Heart right ventricle (tissue), 16 donors: Measurements from ENCODE around the gene TPP1. TPM values are rescaled to one million over a fixed set of nuclear protein-coding genes. Genes with fewer than 3 reads are reported as not detected.

Experiments used
- ATAC-seq, 8 donors: fragments of 200-7000 bp; cut with Tn5 transposase; one replicate each; pipeline ENCODE4 v1.9.1; 2020; ENCODE audit warnings: mild to moderate bottlenecking in 8 of 8, moderate library complexity in 8 of 8, moderate number of reproducible peaks in 1 of 8
- DNase-seq, 2 donors: peaks; one replicate each; pipeline ENCODE4 v3.0.0-alpha.2; 2020
- H3K27ac ChIP-seq, 10 donors: fragments of 200-600 bp; sonication (generic) in 2 of 10; one replicate each; pipeline versions ENCODE4 v1.5.0 to v1.8.0; 2020 to 2022; ENCODE audit warnings: mild to moderate bottlenecking in 3 of 10
- H3K27me3 ChIP-seq, 7 donors: fragments of 200-600 bp; one replicate each; pipeline ENCODE4 v1.8.0; 2021 to 2022; ENCODE audit warnings: mild to moderate bottlenecking in 2 of 7
- H3K36me3 ChIP-seq, 9 donors: fragments of 200-600 bp; sonication (generic) in 1 of 9; one replicate each; pipeline versions ENCODE4 v1.5.0 to v1.8.0; 2020 to 2022; ENCODE audit warnings: mild to moderate bottlenecking in 2 of 9
- H3K4me1 ChIP-seq, 9 donors: fragments of 200-600 bp; sonication (generic) in 1 of 9; one replicate each; pipeline versions ENCODE4 v1.5.0 to v1.8.0; 2020 to 2022; ENCODE audit warnings: mild to moderate bottlenecking in 4 of 9
- H3K4me3 ChIP-seq, 10 donors: fragments of 200-600 bp; sonication (generic) in 2 of 10; one replicate each; pipeline versions ENCODE4 v1.5.0 to v1.8.0; 2020 to 2022; ENCODE audit warnings: mild to moderate bottlenecking in 7 of 10, moderate library complexity in 2 of 10
- H3K9me3 ChIP-seq, 11 donors: fragments of 200-600 bp in 10 of 11; sonication (generic) in 2 of 11; one replicate each; pipeline versions ENCODE4 v1.5.0 to v1.8.0; 2013 to 2022; ENCODE audit warnings: mild to moderate bottlenecking in 2 of 11, control low read depth in 1 of 11, moderate library complexity in 1 of 11
- WGBS, 2 donors: extraction: QIAGEN DNeasy Blood & Tissue Kit; methylation state at CpG; one replicate each; pipeline ENCODE4 v1.1.7; 2013; ENCODE audit warnings: inconsistent platforms in 1 of 2; 5-methylcytosine and 5-hydroxymethylcytosine counted together
- intact Hi-C, 10 donors: fragments of 100-400 bp; cut with DNase I; formaldehyde crosslinking; loops; one replicate each; pipeline versions ENCODE4 v1.11.1 to v1.14.2; 2022
- polyA plus RNA-seq, 2 donors: library from polyadenylated mRNA; stranded (reverse); fragments of 200-250 nt; gene quantifications; one replicate each; pipeline ENCODE4 v1.2.3, GENCODE V29; 2013
- total RNA-seq, 10 donors: library from RNA; stranded (reverse); fragmentation: NEBNext Ultra II Directional in 3 of 10; extraction: Animal tissue kit (Norgen Biotek cat#: 25700) in 3 of 10; gene quantifications; one replicate each; pipeline versions ENCODE4 v1.2.1 to v1.2.4, GENCODE V29; 2021 to 2023
- TF ChIP-seq, protein P1 (sequence below), 9 donors: fragments of 200-600 bp; sonication (generic) in 2 of 9; IDR thresholded peaks; one replicate each; pipeline versions ENCODE4 v1.5.0 to v1.8.0; 2021 to 2022; ENCODE audit warnings: antibody characterized with exemption in 9 of 9, mild to moderate bottlenecking in 5 of 9, moderate library complexity in 1 of 9
- donor health status: Arrhythmogenic right ventricular cardiomyopathy.
- donor health status: ischemic (EF 13 %, LVEDD 7.1; RV severe dilation, severe dysfunction).
- donor health status: healthy with polysubstance abuse.
- donor health status: DM: no; HTN: yes; CAD: no.
- donor health status: DM: no; HTN: no; CAD: no.
- donor health status: ischemic (EF 25% LVEDD 6.9; RV normal size, moderate dysfunction).
- donor health status: ischemic (EF 25% LVEDD 5.7; RV mildly dilated, moderate dysfunction).
- donor health status: healthy.
- donor health status: DM: yes; HTN: yes; CAD: no.
- donor health status: Ischemic cardiomyopathy.
- donor health status: ischemic (EF 35%, LVEDD 5.7; RV mildly dilated, moderate dysfunction).
- donor health status: nonischemic (EF 11% LVEDD 7.7; RV severe dilation, severe dysfunction).
- donor health status: DM: yes; HTN: yes; CAD: no.
- donor health status: PGD.
- donor health status: ischemic (EF 29% LVEDD 5.4; RV normal size, mild dysfunction).
- donor health status: nonischemic (EF 23%, LVEDD 6.1; RV moderate dilation, normal function).

Gene TPP1
- total and polyA plus RNA-seq, 12 donors, result 31.9 to 132 (median 66.2) TPM

DNA sequence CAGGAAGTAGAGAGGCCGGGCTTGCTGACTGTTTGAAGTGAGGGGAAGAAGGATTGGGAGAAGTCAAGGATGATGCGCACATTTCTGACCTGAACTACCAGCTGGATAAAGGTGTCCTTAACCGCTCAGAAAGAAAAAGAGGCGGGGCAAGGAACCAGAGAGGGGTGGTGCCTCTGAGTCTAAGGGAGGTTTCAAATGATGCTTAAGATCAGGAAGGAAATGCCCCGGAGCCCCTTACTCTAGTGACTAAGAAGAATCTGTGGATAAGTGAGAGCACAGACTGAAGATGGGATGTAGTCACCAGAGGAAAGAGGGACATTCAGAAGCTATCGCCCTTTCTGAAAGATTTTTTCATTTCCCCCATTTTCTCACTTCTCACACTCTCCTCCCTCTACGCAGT lies 23.7 kb upstream of the TPP1 start:
- 86 to 90% methylated on average over 7 of the region's 7 CpGs for WGBS, 2 donors
- H3K4me1 ChIP-seq, result peaks cover 9 to 82% (median 45%) of the 10 kb centered on the region in 9 donors

DNA sequence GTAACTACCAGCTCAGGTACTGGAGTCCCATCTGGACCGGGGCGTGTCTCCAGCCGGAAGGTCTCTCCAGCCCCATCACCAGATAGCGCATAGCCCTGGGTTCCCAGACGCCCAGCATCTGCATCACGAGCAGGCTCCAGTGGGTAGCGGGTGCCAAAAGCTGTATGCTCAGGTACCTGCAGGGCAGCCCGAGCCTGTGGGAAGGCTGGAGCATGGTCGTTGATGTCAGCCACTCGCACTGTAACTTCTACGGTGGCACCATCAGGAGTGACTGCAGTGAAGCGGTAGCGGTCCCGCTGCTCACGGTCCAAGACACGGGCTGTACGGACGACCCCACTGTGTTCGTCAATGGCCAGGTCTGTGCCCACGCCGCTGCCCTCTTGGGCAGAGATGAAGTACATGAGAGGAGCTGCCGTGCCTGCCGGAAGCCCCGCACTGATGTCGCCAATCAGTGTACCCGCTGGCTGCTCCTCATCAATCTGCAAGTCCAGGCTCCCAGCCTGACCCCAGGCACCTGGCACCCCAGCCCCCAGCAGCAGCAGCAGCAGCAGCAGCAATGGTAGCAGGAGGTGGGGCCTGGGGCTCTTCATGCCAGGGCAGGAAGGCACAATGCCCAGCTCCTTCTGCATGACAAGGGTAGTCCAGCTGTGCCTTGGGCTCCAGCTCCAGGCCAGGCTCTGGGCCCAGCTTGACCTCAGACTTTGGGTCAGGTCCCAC lies 21.9 kb upstream of the TPP1 start:
- Histone ChIP-seq H3K27ac (no peak overlapping the region), H3K36me3 (peaks cover 0 to 38% (median 0%) of the 10 kb centered on the region in 9 donors), H3K9me3 (no peaks in the 10 kb centered on the region), H3K4me3 (no peak overlapping the region), H3K27me3 (no peaks in the 10 kb centered on the region), H3K4me1 (peaks cover 6 to 82% (median 45%) of the 10 kb centered on the region in 9 donors)
- WGBS, 2 donors, result 96% methylated on average over 26 of the region's 26 CpGs
- ATAC-seq, result no peak
- TF ChIP-seq, protein P1, sequence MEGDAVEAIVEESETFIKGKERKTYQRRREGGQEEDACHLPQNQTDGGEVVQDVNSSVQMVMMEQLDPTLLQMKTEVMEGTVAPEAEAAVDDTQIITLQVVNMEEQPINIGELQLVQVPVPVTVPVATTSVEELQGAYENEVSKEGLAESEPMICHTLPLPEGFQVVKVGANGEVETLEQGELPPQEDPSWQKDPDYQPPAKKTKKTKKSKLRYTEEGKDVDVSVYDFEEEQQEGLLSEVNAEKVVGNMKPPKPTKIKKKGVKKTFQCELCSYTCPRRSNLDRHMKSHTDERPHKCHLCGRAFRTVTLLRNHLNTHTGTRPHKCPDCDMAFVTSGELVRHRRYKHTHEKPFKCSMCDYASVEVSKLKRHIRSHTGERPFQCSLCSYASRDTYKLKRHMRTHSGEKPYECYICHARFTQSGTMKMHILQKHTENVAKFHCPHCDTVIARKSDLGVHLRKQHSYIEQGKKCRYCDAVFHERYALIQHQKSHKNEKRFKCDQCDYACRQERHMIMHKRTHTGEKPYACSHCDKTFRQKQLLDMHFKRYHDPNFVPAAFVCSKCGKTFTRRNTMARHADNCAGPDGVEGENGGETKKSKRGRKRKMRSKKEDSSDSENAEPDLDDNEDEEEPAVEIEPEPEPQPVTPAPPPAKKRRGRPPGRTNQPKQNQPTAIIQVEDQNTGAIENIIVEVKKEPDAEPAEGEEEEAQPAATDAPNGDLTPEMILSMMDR (IDR thresholded peaks at IDR 0.05), result no peak
- intact Hi-C loops, result no loop called here
- no peak for DNase-seq

More for the DNA sequence above, 23.7 kb upstream of the TPP1 start:
- Histone ChIP-seq H3K9me3 (no peaks in the 10 kb centered on the region), H3K27ac (no peak overlapping the region), H3K36me3 (peaks cover 0 to 38% (median 0%) of the 10 kb centered on the region in 9 donors), H3K27me3 (no peaks in the 10 kb centered on the region), H3K4me3 (no peak overlapping the region)
- DNase-seq, result no peak
- TF ChIP-seq, protein P1 (IDR thresholded peaks at IDR 0.05), result no peak
- intact Hi-C loops, result no loop called here
- ATAC-seq, result no peak

DNA sequence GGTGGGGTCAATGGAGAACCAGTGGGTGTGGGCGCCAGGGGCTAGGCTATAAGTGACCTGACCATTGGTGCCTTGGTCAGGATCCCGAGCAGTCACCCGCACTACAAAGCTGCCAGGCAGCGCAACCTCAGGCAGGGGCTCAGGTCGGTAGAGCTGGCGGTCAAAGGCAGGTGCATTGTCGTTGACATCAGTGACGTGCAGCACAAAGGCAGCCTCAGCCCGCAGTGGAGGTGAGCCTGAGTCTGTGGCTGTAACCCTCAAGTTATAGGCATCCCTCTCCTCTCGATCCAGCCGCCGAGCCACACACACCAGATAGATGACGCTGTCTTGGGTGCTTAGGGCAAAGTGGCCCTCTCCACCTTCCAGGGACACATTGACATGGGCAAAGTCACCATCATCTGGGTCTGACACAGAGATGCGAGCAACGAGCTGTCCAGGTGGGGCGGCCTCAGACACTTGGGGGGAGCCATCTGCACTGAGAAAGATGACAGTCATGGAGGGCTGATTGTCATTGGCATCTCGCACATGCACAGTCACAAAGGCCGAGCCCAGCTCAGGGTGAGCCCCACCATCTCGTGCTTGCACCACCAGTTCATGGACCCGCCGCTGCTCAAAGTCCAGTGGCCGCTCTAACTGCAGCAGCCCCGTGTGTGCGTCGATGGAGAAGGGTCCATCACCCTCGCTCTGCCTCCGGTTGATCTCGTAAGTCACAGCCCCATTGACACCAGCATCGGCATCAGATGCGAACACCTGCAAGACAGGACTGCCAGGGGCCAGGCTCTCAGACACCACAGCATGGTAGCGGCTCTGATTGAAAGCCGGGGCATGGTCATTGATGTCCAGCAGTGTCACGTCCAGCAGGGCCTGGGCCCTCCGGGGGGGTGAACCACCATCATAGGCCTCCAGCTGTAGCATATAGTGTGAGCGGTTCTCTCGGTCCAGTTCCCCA lies 21.1 kb upstream of the TPP1 start:
- no peak for ATAC-seq
- DNase-seq, result no peak
- Histone ChIP-seq H3K9me3 (no peaks in the 10 kb centered on the region), H3K36me3 (peaks cover 0 to 36% (median 0%) of the 10 kb centered on the region in 9 donors), H3K27me3 (no peaks in the 10 kb centered on the region), H3K27ac (no peak overlapping the region), H3K4me3 (no peak overlapping the region), H3K4me1 (peaks cover 8 to 82% (median 46%) of the 10 kb centered on the region in 9 donors)
- intact Hi-C loops, result no loop called here
- TF ChIP-seq, protein P1 (IDR thresholded peaks at IDR 0.05), result no peak
- 97% methylated on average over 36 of the region's 36 CpGs for whole genome bisulfite sequencing, 2 donors

DNA sequence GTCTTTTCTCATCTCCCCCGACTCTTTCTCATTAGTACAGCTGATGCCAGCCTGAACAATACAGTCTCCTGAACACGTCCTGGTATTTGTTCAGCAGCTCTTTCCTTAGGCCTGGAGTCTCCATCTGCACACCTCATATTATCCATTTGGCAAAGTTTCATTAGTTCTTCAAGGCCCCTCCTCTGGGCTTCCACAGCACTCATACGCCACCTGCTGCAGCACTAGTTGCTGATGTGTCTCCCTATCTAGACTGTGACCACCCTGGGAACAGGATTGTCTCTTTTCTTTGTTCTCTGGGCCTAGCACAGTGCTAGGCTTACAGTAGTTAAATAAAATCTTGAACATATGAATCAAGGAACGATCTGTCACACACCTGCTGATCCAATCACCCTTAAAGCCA lies 19.2 kb upstream of the TPP1 start:
- Histone ChIP-seq H3K27ac (peak overlapping the region in 6 of 10 donors; percentile 11 to 87 (median 79)), H3K27me3 (no peaks in the 10 kb centered on the region), H3K4me3 (no peak overlapping the region), H3K9me3 (no peaks in the 10 kb centered on the region), H3K4me1 (peaks cover 8 to 84% (median 61%) of the 10 kb centered on the region in 9 donors), H3K36me3 (peaks cover 0 to 37% (median 0%) of the 10 kb centered on the region in 9 donors)
- intact Hi-C loops, result loop anchor here in 1 of 10 donors (5.0 kb wide), 1 partner anchor 39 kb away; no protein-coding TSS in a partner anchor
- TF ChIP-seq, protein P1 (IDR thresholded peaks at IDR 0.05), result no peak
- WGBS, 2 donors, result 65 to 69% methylated on average over 4 of the region's 4 CpGs
- ATAC-seq (no peak), DNase-seq (no peak)
